NCI-H446 treated with DMSO at 0.1 percent for 48 hours (cell line): ENCODE results near the gene KCNK6.

ENCODE experiments used
- DNase-seq: peaks from one replicate; lab custom pipeline; 2025; lab: John Stamatoyannopoulos, UW

Gene KCNK6

GRCh38 chr19:38319421-38320258 is at the start of gene KCNK6:
TSS of gene KCNK6 (plus strand) at chr19:38319845. CDS start at chr19:38319951, 106 bp downstream.
- no peak for DNase-seq

GRCh38 chr19:38270587-38271167 is 49.0 kb upstream of the KCNK6 start:
- no peak for DNase-seq

GRCh38 chr19:38273499-38273898 is 46.1 kb upstream of the KCNK6 start:
- DNase-seq: no peak

- no peak for DNase-seq
Measured at GRCh38 chr19:38274739-38275138, 44.9 kb upstream of the KCNK6 start.

DNA sequence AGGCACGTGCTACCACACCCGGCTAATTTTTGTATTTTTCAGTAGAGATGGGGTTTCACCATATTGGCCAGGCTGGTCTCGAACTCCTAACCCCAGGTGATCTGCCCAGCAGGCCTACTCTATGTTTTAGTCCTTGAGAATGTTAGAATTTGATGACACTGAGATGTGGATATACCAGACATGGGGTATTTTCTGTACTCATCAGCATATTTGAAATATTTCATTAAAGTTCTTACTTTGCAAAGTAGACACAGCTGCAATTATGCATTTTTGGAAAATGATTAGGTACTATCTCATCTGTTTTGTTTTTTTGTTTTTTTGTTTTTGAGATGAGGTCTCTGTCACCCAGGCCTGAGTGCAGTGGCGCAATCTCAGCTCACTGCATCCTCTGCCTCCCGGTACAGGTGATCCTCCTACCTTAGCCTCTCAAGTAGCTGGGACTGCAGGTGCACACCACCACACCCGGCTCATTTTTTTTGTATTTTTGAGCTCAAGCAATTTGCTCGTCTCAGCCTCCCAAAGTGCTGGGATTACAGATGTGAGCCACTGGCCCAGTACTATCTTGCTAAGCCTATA is 42.6 kb upstream of the KCNK6 start:
- DNase-seq: no peak

- DNase-seq: no peak
Measured at GRCh38 chr19:38277549-38277948, 42.1 kb upstream of the KCNK6 start.

GRCh38 chr19:38277969-38278680 is 41.5 kb upstream of the KCNK6 start:
- DNase-seq: no peak

DNA sequence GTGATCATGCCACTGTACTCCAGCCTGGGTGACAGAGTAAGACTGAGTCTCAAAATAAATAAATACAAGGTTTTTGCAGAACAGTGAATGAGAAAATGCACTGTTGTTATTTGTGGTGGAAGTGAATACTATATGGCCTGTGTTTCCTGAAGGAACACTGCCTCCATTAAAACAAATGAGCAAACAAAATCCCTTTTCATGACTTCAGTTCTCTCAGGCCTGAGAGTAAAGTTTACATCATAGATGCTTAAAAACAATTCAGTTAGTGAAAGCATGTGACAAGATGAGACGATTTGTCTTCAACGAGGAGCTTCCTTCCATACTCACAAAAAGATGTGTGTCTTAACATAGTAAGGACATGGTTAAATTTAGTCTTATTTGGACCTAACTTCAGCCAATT is 40.9 kb upstream of the KCNK6 start:
- DNase-seq: no peak

- no peak for DNase-seq
Measured at GRCh38 chr19:38280030-38280921, 39.4 kb upstream of the KCNK6 start.

DNA sequence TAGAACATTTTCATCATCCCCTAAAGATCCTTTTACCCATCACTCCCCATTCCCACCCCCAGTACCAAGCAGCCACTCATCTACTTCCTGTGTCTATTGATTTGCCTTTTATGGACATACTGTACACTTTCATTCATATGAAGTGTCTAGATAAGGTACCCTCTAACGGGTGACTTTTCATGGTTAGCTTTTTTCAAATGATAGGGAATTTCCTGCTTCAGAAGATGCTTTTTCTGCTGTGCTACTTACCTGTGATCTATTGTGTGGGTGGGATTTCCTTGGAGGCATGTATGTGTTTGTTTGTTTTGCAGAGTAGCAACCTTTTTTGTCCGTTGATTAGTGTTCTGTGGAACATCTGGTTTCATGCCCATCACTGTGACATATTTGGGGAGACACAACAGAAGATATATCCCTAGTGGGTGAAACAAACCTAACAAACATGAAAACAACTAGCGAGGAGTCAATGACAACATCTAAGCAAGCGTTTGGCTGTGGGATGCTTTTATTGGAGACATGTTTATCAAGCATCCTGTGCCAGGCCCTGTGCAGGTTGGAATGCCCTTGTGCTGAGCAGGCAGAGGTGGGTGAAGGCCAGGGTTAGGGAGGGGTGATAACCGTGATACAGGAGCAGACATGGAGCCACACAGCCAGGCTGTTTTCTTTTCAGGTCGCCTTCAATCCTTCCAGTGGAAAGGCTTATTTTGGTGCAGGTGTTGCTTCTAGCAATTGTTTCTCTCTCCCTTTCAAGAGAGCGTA is 37.7 kb upstream of the KCNK6 start:
- no peak for DNase-seq

GRCh38 chr19:38283271-38283670 is 36.4 kb upstream of the KCNK6 start:
- no peak for DNase-seq

DNA sequence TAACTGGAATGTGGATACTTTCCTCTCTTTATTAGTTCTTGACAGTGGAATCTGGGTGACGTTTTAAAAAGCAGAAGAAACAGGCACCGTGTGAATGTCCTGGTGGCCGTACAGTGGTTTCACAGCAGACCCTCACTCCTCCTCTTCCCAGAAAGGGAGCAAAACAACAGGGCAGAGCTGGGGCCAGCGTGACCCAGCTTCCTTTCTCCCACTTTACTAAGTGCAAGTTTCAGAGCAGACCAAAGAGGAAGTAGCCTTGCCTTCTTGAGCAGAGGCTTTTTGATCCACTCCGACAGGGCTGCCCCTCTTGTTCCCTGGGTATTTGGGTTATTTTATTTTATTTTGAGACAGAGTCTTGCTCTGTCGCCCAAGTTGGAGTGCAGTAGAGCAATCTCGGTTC is 35.2 kb upstream of the KCNK6 start:
- DNase-seq: no peak

DNA sequence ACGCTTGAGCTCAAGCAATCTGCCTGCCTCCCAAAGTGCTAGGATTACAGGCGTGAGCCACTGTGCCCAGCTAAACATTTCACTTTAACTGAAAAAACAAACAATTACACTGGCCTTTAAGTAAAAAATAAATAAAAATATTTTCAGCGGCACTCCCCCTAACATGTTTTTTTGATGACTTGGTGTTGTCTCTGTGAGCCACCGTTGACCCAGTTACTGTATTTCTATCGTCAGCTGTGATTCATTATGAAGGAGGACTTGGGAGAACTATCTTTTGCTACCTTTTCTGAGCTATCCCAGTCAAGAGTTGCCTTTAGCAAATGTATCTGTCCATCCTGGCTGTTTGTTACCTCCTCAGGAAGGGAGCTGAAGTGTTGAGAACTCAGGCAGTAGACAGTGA is 34.1 kb upstream of the KCNK6 start:
- no peak for DNase-seq

- no peak for DNase-seq
Measured at GRCh38 chr19:38287604-38288003, 32.0 kb upstream of the KCNK6 start.

- no peak for DNase-seq
Measured at GRCh38 chr19:38288123-38288855, 31.4 kb upstream of the KCNK6 start.

DNA sequence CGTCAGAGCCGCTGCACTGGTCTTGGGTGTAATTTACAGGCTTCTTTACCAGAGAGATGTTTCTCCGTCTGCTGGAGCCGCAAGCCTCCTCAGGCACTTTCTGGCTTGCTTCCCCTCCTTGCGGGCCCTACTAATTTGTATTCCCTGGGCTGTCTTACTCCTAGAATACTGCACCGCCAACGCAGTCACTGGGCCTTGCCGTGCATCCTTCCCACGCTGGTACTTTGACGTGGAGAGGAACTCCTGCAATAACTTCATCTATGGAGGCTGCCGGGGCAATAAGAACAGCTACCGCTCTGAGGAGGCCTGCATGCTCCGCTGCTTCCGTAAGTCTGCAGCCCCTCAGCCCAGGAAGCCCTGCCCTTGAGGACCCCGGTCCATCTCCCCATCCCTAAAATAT is 29.7 kb upstream of the KCNK6 start:
- DNase-seq: no peak

DNA sequence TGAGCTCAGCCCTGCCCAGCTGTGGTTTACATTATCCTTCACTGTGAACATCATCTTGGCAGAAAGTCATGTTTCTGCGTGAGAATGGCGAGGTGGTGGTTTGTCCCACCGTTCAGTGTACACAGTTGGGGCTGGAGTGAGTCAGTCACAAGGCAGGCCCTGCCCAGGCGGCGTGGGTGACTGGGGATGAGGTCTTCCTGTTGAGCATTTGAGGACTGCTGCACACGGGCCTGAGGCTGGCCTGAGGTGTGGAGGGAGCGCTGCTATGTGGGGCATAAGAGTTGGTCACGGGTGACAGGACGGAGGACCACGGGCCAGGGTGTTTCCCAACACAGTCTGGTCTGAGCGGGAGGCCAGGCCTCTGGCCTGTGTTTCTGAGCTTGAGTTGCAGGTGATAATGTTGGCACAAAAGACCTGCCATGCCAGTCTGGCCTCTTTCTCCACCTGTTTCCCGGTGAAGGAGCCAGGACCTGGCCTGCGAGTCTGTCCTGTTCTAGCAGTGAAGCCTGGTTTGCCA is 29.0 kb upstream of the KCNK6 start:
- no peak for DNase-seq

- DNase-seq: no peak
Measured at GRCh38 chr19:38291855-38292254, 27.8 kb upstream of the KCNK6 start.

GRCh38 chr19:38293281-38293680 is 26.4 kb upstream of the KCNK6 start:
- DNase-seq: no peak

DNA sequence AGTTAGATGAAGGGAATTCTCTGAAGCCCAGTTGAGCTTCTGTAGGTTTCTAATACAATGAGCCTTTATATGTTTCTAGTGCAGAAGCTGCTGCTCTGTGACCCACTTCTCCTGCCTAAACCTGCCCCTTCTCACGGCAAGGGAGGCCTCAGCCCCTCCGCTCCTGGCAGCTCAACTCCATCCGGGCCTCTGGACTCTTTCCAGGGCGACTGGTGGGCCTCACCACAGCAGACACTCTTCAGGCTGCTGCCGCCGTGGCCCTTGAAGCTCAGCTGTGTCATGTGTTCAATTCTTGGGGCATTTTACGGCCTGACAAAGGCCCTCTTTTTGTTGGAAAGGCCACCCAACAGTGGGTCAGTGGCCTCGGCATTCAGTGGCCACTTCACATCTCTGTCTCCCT is 25.6 kb upstream of the KCNK6 start:
- no peak for DNase-seq
